Keratinocyte (primary cell): ENCODE results near the gene ERFE. TPM values are rescaled to one million over a fixed set of nuclear protein-coding genes. Genes with fewer than 3 reads are reported as not detected.

Source experiments
- DNase-seq: peaks from one replicate; pipeline ENCODE4 v3.0.0-alpha.2; 2011; ENCODE audit warnings: low read depth, missing footprints, low spot score
- FAIRE-seq: peaks from 2 replicates; lab custom pipeline; 2011; peaks lifted over from hg19 to GRCh38; lab: Jason Lieb, UNC
- H2AFZ ChIP-seq: 2 replicates; pipeline ENCODE4 v1.6.0; 2012; ENCODE audit warnings: low read length, control low read depth, inconsistent platforms; ENCODE audit not compliant: control insufficient read depth
- H3K27ac ChIP-seq: 2 replicates; pipeline ENCODE4 v1.5.1; 2011; ENCODE audit warnings: low read length; ENCODE audit not compliant: control insufficient read depth, insufficient read depth
- H3K27me3 ChIP-seq: 3 replicates; pipeline ENCODE4 v1.6.0; 2011; ENCODE audit warnings: low read length; ENCODE audit not compliant: control insufficient read depth, insufficient read depth; ENCODE audit errors: extremely low read depth
- H3K36me3 ChIP-seq, 2 experiments: 2 replicates in 1 of 2; 3 replicates in 1 of 2; pipeline ENCODE4 v1.5.1; 2011; ENCODE audit warnings: low read length in 2 of 2, mild to moderate bottlenecking in 1 of 2; ENCODE audit not compliant: control insufficient read depth in 2 of 2, insufficient read depth in 2 of 2; ENCODE audit errors: extremely low read depth in 1 of 2
- H3K4me1 ChIP-seq: 3 replicates; pipeline ENCODE4 v1.5.1; 2011; ENCODE audit warnings: low read length; ENCODE audit not compliant: control insufficient read depth, insufficient read depth; ENCODE audit errors: extremely low read depth
- H3K4me2 ChIP-seq: 3 replicates; pipeline ENCODE4 v1.6.0; 2011; ENCODE audit warnings: low read depth, low read length; ENCODE audit not compliant: control insufficient read depth, insufficient read depth; ENCODE audit errors: extremely low read depth
- H3K4me3 ChIP-seq, 3 experiments: fragments of 200-600 bp in 1 of 3; sonication (generic) in 1 of 3; 2 replicates in 2 of 3; 3 replicates in 1 of 3; pipeline ENCODE4 v1.5.1; 2011 to 2016; ENCODE audit warnings: low read length in 3 of 3, mild to moderate bottlenecking in 3 of 3, control low read depth in 2 of 3, inconsistent platforms in 1 of 3, low read depth in 1 of 3, mixed read lengths in 1 of 3, mixed run types in 1 of 3, moderate library complexity in 1 of 3; ENCODE audit not compliant: control insufficient read depth in 2 of 3, insufficient read depth in 2 of 3; ENCODE audit errors: extremely low read depth in 1 of 3
- H3K79me2 ChIP-seq: 2 replicates; pipeline ENCODE4 v1.6.0; 2012; ENCODE audit warnings: low read length; ENCODE audit not compliant: control insufficient read depth, insufficient read depth
- H3K9ac ChIP-seq: 3 replicates; pipeline ENCODE4 v1.6.0; 2011; ENCODE audit warnings: low read length; ENCODE audit not compliant: control insufficient read depth, insufficient read depth; ENCODE audit errors: extremely low read depth
- H3K9me1 ChIP-seq: 3 replicates; pipeline ENCODE4 v1.6.0; 2011; ENCODE audit warnings: low read length; ENCODE audit not compliant: control insufficient read depth, insufficient read depth; ENCODE audit errors: extremely low read depth
- H3K9me3 ChIP-seq: 2 replicates; pipeline ENCODE4 v1.5.1; 2012; ENCODE audit warnings: low read depth, low read length; ENCODE audit not compliant: control insufficient read depth
- H4K20me1 ChIP-seq: 3 replicates; pipeline ENCODE4 v1.6.0; 2011; ENCODE audit warnings: low read length; ENCODE audit not compliant: control insufficient read depth, insufficient read depth; ENCODE audit errors: extremely low read depth
- CTCF ChIP-seq, 3 experiments: IDR thresholded peaks in 1 of 3; conservative IDR thresholded peaks in 1 of 3; optimal IDR thresholded peaks in 1 of 3; 2 replicates in 2 of 3; 3 replicates in 1 of 3; pipeline versions ENCODE3 to v1.5.1; 2011; ENCODE audit warnings: low read length in 3 of 3, mild to moderate bottlenecking in 3 of 3, moderate library complexity in 2 of 3, control low read depth in 1 of 3, inconsistent platforms in 1 of 3; ENCODE audit not compliant: insufficient read depth in 2 of 3; ENCODE audit errors: extremely low read depth in 1 of 3
- EZH2 ChIP-seq: IDR thresholded peaks from one replicate; pipeline ENCODE4 v1.6.1; 2012; ENCODE audit warnings: inconsistent platforms, mild to moderate bottlenecking, low read length, moderate library complexity
- dilution Hi-C: fragments of 300-500 bp; cut with MboI; formaldehyde crosslinking; loops from one replicate; pipeline ENCODE4 v1.7.0; 2020; ENCODE audit warnings: low sequenced_read_pairs; ENCODE audit not compliant: extremely low pct_ligation_motif_present
- polyA plus RNA-seq, 5 experiments: library from polyadenylated mRNA; depleted of rRNA in 3 of 5; stranded (reverse) in 3 of 5; stranded (forward) in 1 of 5; unstranded in 1 of 5; fragments of >200 nt; gene quantifications; 1 replicate in 1 of 5; 2 replicates in 3 of 5; 3 replicates in 1 of 5; pipeline versions ENCODE4 v1.2.1 to v1.2.3, GENCODE V29; 2011 to 2012; ENCODE audit warnings: missing spikeins in 2 of 5, low read depth in 1 of 5, low replicate concordance in 1 of 5

Gene ERFE
- polyA plus RNA-seq, 1 donor (not counting 4 experiments of a cell fraction or from before 2014, with no cell fraction given), result 0.14 TPM

GRCh38 chr2:238144262-238144661 is 14.5 kb upstream of the ERFE start:
- Histone ChIP-seq H3K36me3 (no peaks in the 10 kb centered on the region), H3K27me3 (no peaks in the 10 kb centered on the region), H3K9me3 (no peaks in the 10 kb centered on the region), H3K79me2 (no peaks in the 10 kb centered on the region), H4K20me1 (no peaks in the 10 kb centered on the region), H3K9ac (no peak overlapping the region), H3K4me2 (no peak overlapping the region), H3K9me1 (no peaks in the 10 kb centered on the region), H3K4me1 (peaks cover 30% of the 10 kb centered on the region), H3K4me3 (no peak overlapping the region), H3K27ac (no peak overlapping the region), H2AFZ (no peak overlapping the region)
- FAIRE-seq (no peak), DNase-seq (no peak)
- no peak for TF ChIP-seq CTCF (optimal IDR thresholded peaks at IDR 0.05 in 1 of 3, IDR thresholded peaks at IDR 0.05 in 1 of 3, conservative IDR thresholded peaks at IDR 0.05 in 1 of 3; ENCODE audit: extremely low read depth in 1 of 3, insufficient read depth in 2 of 3, low read length in 3 of 3)
- no peak for TF ChIP-seq EZH2
- dilution Hi-C loops, result no loop called here

GRCh38 chr2:238145046-238145445 is 13.7 kb upstream of the ERFE start:
- H3K4me1 ChIP-seq, result peaks cover 30% of the 10 kb centered on the region
- no peaks in the 10 kb centered on the region for H3K27me3 ChIP-seq
- no peak overlapping the region for H3K4me3 ChIP-seq
- no peaks in the 10 kb centered on the region for H3K9me3 ChIP-seq
- H3K9me1 ChIP-seq, result no peaks in the 10 kb centered on the region
- DNase-seq (no peak), FAIRE-seq (no peak)
- H3K9ac ChIP-seq, result no peak overlapping the region
- H3K4me2 ChIP-seq, result no peak overlapping the region
- no peak for TF ChIP-seq CTCF (optimal IDR thresholded peaks at IDR 0.05 in 1 of 3, IDR thresholded peaks at IDR 0.05 in 1 of 3, conservative IDR thresholded peaks at IDR 0.05 in 1 of 3; ENCODE audit: extremely low read depth in 1 of 3, insufficient read depth in 2 of 3, low read length in 3 of 3)
- H3K79me2 ChIP-seq, result no peaks in the 10 kb centered on the region
- H3K36me3 ChIP-seq, result no peaks in the 10 kb centered on the region
- dilution Hi-C loops, result no loop called here
- H3K27ac ChIP-seq, result no peak overlapping the region
- no peaks in the 10 kb centered on the region for H4K20me1 ChIP-seq
- H2AFZ ChIP-seq, result no peak overlapping the region
